H9 (cell line): ENCODE measurements around the gene IL5RA. TPM values are rescaled to one million over a fixed set of nuclear protein-coding genes. Genes with fewer than 3 reads are reported as not detected.

ENCODE experiments used
- DNase-seq: peaks from one replicate; pipeline ENCODE4 v3.0.0-alpha.2; 2017
- H2AFZ ChIP-seq: one replicate; pipeline ENCODE4 v1.6.1; 2013; ENCODE audit warnings: mild to moderate bottlenecking, low read length, control low read depth, moderate library complexity
- H2AK5ac ChIP-seq: 2 replicates; pipeline ENCODE4 v1.6.1; 2013; ENCODE audit warnings: low read length, control low read depth, mixed read lengths; ENCODE audit not compliant: insufficient read length
- H2BK120ac ChIP-seq: one replicate; pipeline ENCODE4 v1.6.1; 2013; ENCODE audit warnings: low read depth, mild to moderate bottlenecking, low read length, control low read depth, inconsistent platforms; ENCODE audit not compliant: poor library complexity, severe bottlenecking
- H2BK12ac ChIP-seq: 2 replicates; pipeline ENCODE4 v1.6.1; 2013; ENCODE audit warnings: low read length, control low read depth, mixed read lengths, low read depth; ENCODE audit not compliant: insufficient read length
- H2BK15ac ChIP-seq: 2 replicates; pipeline ENCODE4 v1.6.1; 2013; ENCODE audit warnings: low read depth, low read length, control low read depth
- H2BK20ac ChIP-seq: one replicate; pipeline ENCODE4 v1.6.1; 2013; ENCODE audit warnings: low read depth, mild to moderate bottlenecking, low read length, control low read depth, inconsistent platforms; ENCODE audit not compliant: poor library complexity, severe bottlenecking
- H2BK5ac ChIP-seq: 2 replicates; pipeline ENCODE4 v1.6.1; 2013; ENCODE audit warnings: low read length, control low read depth, mixed read lengths; ENCODE audit not compliant: insufficient read length
- H3K14ac ChIP-seq: 2 replicates; pipeline ENCODE4 v1.6.1; 2013; ENCODE audit warnings: low read length, control low read depth; ENCODE audit not compliant: insufficient read depth
- H3K18ac ChIP-seq: 2 replicates; pipeline ENCODE4 v1.6.1; 2013; ENCODE audit warnings: low read depth, mild to moderate bottlenecking, mixed read lengths, low read length, control low read depth; ENCODE audit not compliant: insufficient read length
- H3K23ac ChIP-seq: 2 replicates; pipeline ENCODE4 v1.6.1; 2013; ENCODE audit warnings: low read length, control low read depth, mixed read lengths, low read depth; ENCODE audit not compliant: insufficient read length
- H3K23me2 ChIP-seq: 2 replicates; pipeline ENCODE4 v1.6.1; 2013; ENCODE audit warnings: low read depth, mild to moderate bottlenecking, mixed read lengths, low read length, control low read depth; ENCODE audit not compliant: insufficient read length, poor library complexity, severe bottlenecking
- H3K27ac ChIP-seq: 2 replicates; pipeline ENCODE4 v1.5.1; 2013; ENCODE audit warnings: low read length, control low read depth, mixed read lengths, low read depth; ENCODE audit not compliant: insufficient read length
- H3K27me3 ChIP-seq: 2 replicates; pipeline ENCODE4 v1.6.1; 2013; ENCODE audit warnings: low read length, control low read depth, inconsistent platforms; ENCODE audit not compliant: insufficient read depth
- H3K4ac ChIP-seq: 2 replicates; pipeline ENCODE4 v1.6.1; 2013; ENCODE audit warnings: low read depth, mild to moderate bottlenecking, control low read depth, inconsistent platforms, low read length, moderate library complexity
- H3K4me1 ChIP-seq: 2 replicates; pipeline ENCODE4 v1.6.1; 2013; ENCODE audit warnings: low read length, control low read depth, inconsistent platforms; ENCODE audit not compliant: insufficient read depth
- H3K4me2 ChIP-seq: 2 replicates; pipeline ENCODE4 v1.6.1; 2013; ENCODE audit warnings: low read length, control low read depth, mixed read lengths; ENCODE audit not compliant: insufficient read length, insufficient read depth
- H3K56ac ChIP-seq: 2 replicates; pipeline ENCODE4 v1.6.1; 2013; ENCODE audit warnings: low read depth, mild to moderate bottlenecking, mixed read lengths, low read length, control low read depth; ENCODE audit not compliant: insufficient read length
- H3K79me1 ChIP-seq: 2 replicates; pipeline ENCODE4 v1.6.1; 2013; ENCODE audit warnings: low read depth, mild to moderate bottlenecking, moderate library complexity, low read length, control low read depth, inconsistent platforms; ENCODE audit not compliant: insufficient read depth, poor library complexity, severe bottlenecking
- H3K79me2 ChIP-seq: 2 replicates; pipeline ENCODE4 v1.6.1; 2013; ENCODE audit warnings: low read length, control low read depth, inconsistent platforms; ENCODE audit not compliant: insufficient read depth
- H3K9ac ChIP-seq: 2 replicates; pipeline ENCODE4 v1.6.1; 2013; ENCODE audit warnings: low read length, control low read depth, mixed read lengths; ENCODE audit not compliant: insufficient read length; ENCODE audit errors: extremely low read depth
- H3K9me3 ChIP-seq: one replicate; pipeline ENCODE4 v1.6.1; 2013; ENCODE audit warnings: low read depth, low read length, inconsistent platforms; ENCODE audit not compliant: control insufficient read depth
- H3T11ph ChIP-seq: one replicate; pipeline ENCODE4 v1.6.1; 2013; ENCODE audit warnings: mild to moderate bottlenecking, low read length, control low read depth, inconsistent platforms
- H4K20me1 ChIP-seq: one replicate; pipeline ENCODE4 v1.6.1; 2013; ENCODE audit not compliant: control insufficient read depth, insufficient read length, insufficient read depth
- H4K5ac ChIP-seq: 2 replicates; pipeline ENCODE4 v1.6.1; 2013; ENCODE audit warnings: low read depth, mild to moderate bottlenecking, mixed read lengths, low read length, control low read depth; ENCODE audit not compliant: insufficient read length
- H4K8ac ChIP-seq: replicated peaks from 2 replicates; pipeline ENCODE4 v1.6.1; 2013; ENCODE audit warnings: low read length, control low read depth, mixed read lengths, low read depth; ENCODE audit not compliant: insufficient read length
- H4K91ac ChIP-seq: 2 replicates; pipeline ENCODE4 v1.6.1; 2013; ENCODE audit warnings: low read depth, mild to moderate bottlenecking, moderate library complexity, mixed read lengths, low read length, control low read depth; ENCODE audit not compliant: insufficient read length
- H3K27ac Mint-ChIP-seq, 3 experiments: 2 replicates in 2 of 3; 3 replicates in 1 of 3; pipeline ENCODE4 v1.8.0; 2020 to 2021; ENCODE audit warnings: mixed read lengths in 3 of 3, mild to moderate bottlenecking in 1 of 3, moderate library complexity in 1 of 3
- H3K27me3 Mint-ChIP-seq: 2 replicates; pipeline ENCODE4 v1.8.0; 2021; ENCODE audit warnings: low read depth, mild to moderate bottlenecking, moderate library complexity, mixed read lengths
- H3K36me3 Mint-ChIP-seq, 3 experiments: 2 replicates in 2 of 3; 3 replicates in 1 of 3; pipeline ENCODE4 v1.8.0; 2020 to 2021; ENCODE audit warnings: low read depth in 3 of 3, mixed read lengths in 3 of 3; ENCODE audit not compliant: insufficient read depth in 1 of 3
- H3K4me1 Mint-ChIP-seq, 2 experiments: 2 replicates each; pipeline ENCODE4 v1.8.0; 2020; ENCODE audit warnings: mixed read lengths in 2 of 2
- H3K4me3 Mint-ChIP-seq, 2 experiments: 2 replicates in 1 of 2; 3 replicates in 1 of 2; pipeline ENCODE4 v1.8.0; 2020 to 2021; ENCODE audit warnings: mild to moderate bottlenecking in 2 of 2, mixed read lengths in 2 of 2, moderate library complexity in 1 of 2
- H3K9me3 Mint-ChIP-seq, 2 experiments: 2 replicates in 1 of 2; 3 replicates in 1 of 2; pipeline ENCODE4 v1.8.0; 2020; ENCODE audit warnings: mild to moderate bottlenecking in 2 of 2, mixed read lengths in 2 of 2, moderate library complexity in 1 of 2
- WGBS: extraction: QIAGEN DNeasy Blood & Tissue Kit; methylation state at CpG from one replicate; pipeline ENCODE4 v1.1.7; 2013; ENCODE audit warnings: missing lambda C conversion rate, low lambda C conversion rate, mixed read lengths; ENCODE audit not compliant: insufficient read length; ENCODE audit errors: extremely low coverage; 5-methylcytosine and 5-hydroxymethylcytosine counted together
- total RNA-seq: library from RNA; stranded (reverse); gene quantifications from 2 replicates; pipeline ENCODE4 v1.2.1, GENCODE V29; 2021
- TF ChIP-seq, protein P1 (sequence below): fragments of 200-600 bp; sonication (generic); conservative IDR thresholded peaks from 3 replicates; pipeline ENCODE4 v1.8.0; 2021; ENCODE audit warnings: antibody characterized with exemption, mild to moderate bottlenecking

IL5RA gene
- total RNA-seq, 1 experiment from 2014 or later: not detected

DNA sequence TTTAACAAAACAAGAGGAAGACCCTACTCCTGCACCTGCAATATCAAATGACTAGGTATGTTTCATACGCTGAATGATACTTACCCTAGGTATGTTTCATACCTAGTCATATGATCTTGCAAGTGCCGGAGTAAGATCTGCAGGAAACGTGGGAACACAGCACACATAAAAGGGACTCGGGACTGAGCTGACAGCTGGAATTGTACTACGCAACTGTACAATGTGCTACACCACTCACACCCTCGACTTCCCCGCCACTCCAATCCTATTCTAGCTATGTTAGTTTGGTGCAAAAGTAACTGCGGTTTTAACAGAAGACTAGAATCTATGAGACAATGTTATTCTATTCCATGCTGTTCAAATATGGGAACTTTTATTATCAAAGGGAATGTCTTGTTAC lies 47.3 kb upstream of the IL5RA start:
- TF ChIP-seq, protein P1, sequence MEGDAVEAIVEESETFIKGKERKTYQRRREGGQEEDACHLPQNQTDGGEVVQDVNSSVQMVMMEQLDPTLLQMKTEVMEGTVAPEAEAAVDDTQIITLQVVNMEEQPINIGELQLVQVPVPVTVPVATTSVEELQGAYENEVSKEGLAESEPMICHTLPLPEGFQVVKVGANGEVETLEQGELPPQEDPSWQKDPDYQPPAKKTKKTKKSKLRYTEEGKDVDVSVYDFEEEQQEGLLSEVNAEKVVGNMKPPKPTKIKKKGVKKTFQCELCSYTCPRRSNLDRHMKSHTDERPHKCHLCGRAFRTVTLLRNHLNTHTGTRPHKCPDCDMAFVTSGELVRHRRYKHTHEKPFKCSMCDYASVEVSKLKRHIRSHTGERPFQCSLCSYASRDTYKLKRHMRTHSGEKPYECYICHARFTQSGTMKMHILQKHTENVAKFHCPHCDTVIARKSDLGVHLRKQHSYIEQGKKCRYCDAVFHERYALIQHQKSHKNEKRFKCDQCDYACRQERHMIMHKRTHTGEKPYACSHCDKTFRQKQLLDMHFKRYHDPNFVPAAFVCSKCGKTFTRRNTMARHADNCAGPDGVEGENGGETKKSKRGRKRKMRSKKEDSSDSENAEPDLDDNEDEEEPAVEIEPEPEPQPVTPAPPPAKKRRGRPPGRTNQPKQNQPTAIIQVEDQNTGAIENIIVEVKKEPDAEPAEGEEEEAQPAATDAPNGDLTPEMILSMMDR: no peak
- H3K27me3 Mint-ChIP-seq: no peaks in the 10 kb centered on the region
- H3K9ac ChIP-seq: no peak overlapping the region
- H3K36me3 Mint-ChIP-seq: peaks cover 8 to 37% (median 16%) of the 10 kb centered on the region in 3 experiments; a peak in 6 of 7 replicates
- H3K14ac ChIP-seq: no peak overlapping the region
- H3K56ac ChIP-seq: no peak overlapping the region
- WGBS: no CpG with 5 or more reads among the region's 8 CpGs
- H3T11ph ChIP-seq: no peak overlapping the region
- H3K4me1 Mint-ChIP-seq: no peaks in the 10 kb centered on the region
- H3K23ac ChIP-seq: no peak overlapping the region
- no peaks in the 10 kb centered on the region for H3K79me1 ChIP-seq
- no peaks in the 10 kb centered on the region for H3K9me3 ChIP-seq
- no peak overlapping the region for H3K4me3 Mint-ChIP-seq
- H2BK12ac ChIP-seq: no peak overlapping the region
- no peak overlapping the region for H4K91ac ChIP-seq
- no peaks in the 10 kb centered on the region for H3K79me2 ChIP-seq
- H3K23me2 ChIP-seq: no peaks in the 10 kb centered on the region
- no peak overlapping the region for H3K18ac ChIP-seq
- no peaks in the 10 kb centered on the region for H3K9me3 Mint-ChIP-seq
- H2AFZ ChIP-seq: no peak overlapping the region
- H2AK5ac ChIP-seq: no peak overlapping the region
- no peak for DNase-seq
- H3K4me2 ChIP-seq: no peak overlapping the region
- no peak overlapping the region for H3K27ac ChIP-seq
- no peak overlapping the region for H2BK20ac ChIP-seq
- no peak overlapping the region for H2BK5ac ChIP-seq
- no peak overlapping the region for H4K8ac ChIP-seq
- no peak overlapping the region for H2BK15ac ChIP-seq
- H2BK120ac ChIP-seq: no peak overlapping the region
- H3K27me3 ChIP-seq: no peaks in the 10 kb centered on the region
- H4K20me1 ChIP-seq: no peaks in the 10 kb centered on the region
- no peaks in the 10 kb centered on the region for H3K4me1 ChIP-seq
- H3K4ac ChIP-seq: no peak overlapping the region
- no peak overlapping the region for H3K27ac Mint-ChIP-seq
- H4K5ac ChIP-seq: no peak overlapping the region
